NCI-H2107 treated with DMSO at 0.1 percent for 48 hours (cell line): Measurements from ENCODE around the gene ZFYVE26.
"Not testable (repeated sequence)": the region's sequence is repeated elsewhere in the genome, so short reads cannot be mapped to it uniquely, and the experiment has no call there.

Experiments used
- DNase-seq: peaks from one replicate; lab custom pipeline; 2025; ENCODE audit not compliant: unreplicated experiment; lab: John Stamatoyannopoulos, UW

ZFYVE26 gene

GRCh38 chr14:67717048-67717447 is 99.3 kb downstream of the ZFYVE26 start:
- no peak for DNase-seq

- DNase-seq = no peak
Measured at GRCh38 chr14:67710209-67710608, 106.2 kb downstream of the ZFYVE26 start.

- not testable (repeated sequence) for DNase-seq
Measured at GRCh38 chr14:67709796-67710195, 106.6 kb downstream of the ZFYVE26 start.

- not testable (repeated sequence) for DNase-seq
Measured at GRCh38 chr14:67709346-67709745, 107.0 kb downstream of the ZFYVE26 start.

- DNase-seq = no peak
Measured at GRCh38 chr14:67705211-67705610, 111.2 kb downstream of the ZFYVE26 start.

GRCh38 chr14:67704484-67705089 is 111.8 kb downstream of the ZFYVE26 start:
- peak; percentile 96 for DNase-seq

GRCh38 chr14:67703997-67704396 is 112.4 kb downstream of the ZFYVE26 start:
- DNase-seq = no peak

GRCh38 chr14:67701492-67701891 is 114.9 kb downstream of the ZFYVE26 start, which contains the start of gene RDH12:
Gene RDH12 (plus strand): TSS chr14:67701886. CDS start chr14:67722643, 20,757 bp downstream.
- DNase-seq = not testable (repeated sequence)

GRCh38 chr14:67698179-67698578 is 118.2 kb downstream of the ZFYVE26 start:
- DNase-seq = no peak

- no peak for DNase-seq
Measured at GRCh38 chr14:67697006-67697405, 119.4 kb downstream of the ZFYVE26 start.
